ENCODE data around the gene TMEM151B. TPM values are rescaled to one million over a fixed set of nuclear protein-coding genes. Genes with fewer than 3 reads are reported as not detected.

Gene TMEM151B
- total RNA-seq, 2 donors from 2014 or later, result 0.22 to 0.51 TPM

- TF ChIP-seq CTCF (conservative IDR thresholded peaks at IDR 0.05), result no peak
- Histone ChIP-seq H3K4me3 (ENCODE audit: low read length) (no peak overlapping the region), H3K36me3 (ENCODE audit: control insufficient read depth, insufficient read depth, low read length) (peaks cover 13% of the 10 kb centered on the region), H3K4me1 (ENCODE audit: control insufficient read depth, insufficient read depth, low read length) (peaks cover 14% of the 10 kb centered on the region), H3K27me3 (ENCODE audit: control insufficient read depth, insufficient read depth, low read length, poor library complexity, severe bottlenecking) (no peaks in the 10 kb centered on the region), H3K9ac (ENCODE audit: extremely low read depth, low read length, poor library complexity, severe bottlenecking) (no peak overlapping the region), H3K27ac (ENCODE audit: low read depth, low read length) (no peak overlapping the region), H3K9me3 (ENCODE audit: control insufficient read depth, low read length) (no peaks in the 10 kb centered on the region)
- no peak overlapping the region for H3K4me3 Mint-ChIP-seq
- no peaks in the 10 kb centered on the region for H3K27me3 Mint-ChIP-seq (ENCODE audit: insufficient read depth)
- no peak for DNase-seq
- H3K4me1 Mint-ChIP-seq, result peaks cover 28% of the 10 kb centered on the region
- no peaks in the 10 kb centered on the region for H3K9me3 Mint-ChIP-seq
- H3K27ac Mint-ChIP-seq, result no peak overlapping the region
- H3K36me3 Mint-ChIP-seq (ENCODE audit: low read depth), result peaks cover 39% of the 10 kb centered on the region
- 92 to 96% methylated on average over 4 to 7 of the region's 7 CpGs for WGBS, 2 experiments (ENCODE audit: insufficient coverage in 1 of 2, insufficient read length in 1 of 2)
Observed at GRCh38 chr6:44228433-44228832, 41.8 kb upstream of the TMEM151B start.

GRCh38 chr6:44228836-44229235 is 41.4 kb upstream of the TMEM151B start:
- Mint-ChIP-seq H3K27ac (peak overlapping the region; percentile 40), H3K9me3 (no peaks in the 10 kb centered on the region), H3K27me3 (ENCODE audit: insufficient read depth) (no peaks in the 10 kb centered on the region), H3K4me3 (no peak overlapping the region), H3K4me1 (peaks cover 31% of the 10 kb centered on the region), H3K36me3 (ENCODE audit: low read depth) (peaks cover 43% of the 10 kb centered on the region)
- DNase-seq, result no peak
- no peak for TF ChIP-seq CTCF (conservative IDR thresholded peaks at IDR 0.05)
- Histone ChIP-seq H3K27ac (ENCODE audit: low read depth, low read length) (no peak overlapping the region), H3K27me3 (ENCODE audit: control insufficient read depth, insufficient read depth, low read length, poor library complexity, severe bottlenecking) (no peaks in the 10 kb centered on the region), H3K4me3 (ENCODE audit: low read length) (no peak overlapping the region), H3K9ac (ENCODE audit: extremely low read depth, low read length, poor library complexity, severe bottlenecking) (no peak overlapping the region), H3K36me3 (ENCODE audit: control insufficient read depth, insufficient read depth, low read length) (peaks cover 13% of the 10 kb centered on the region), H3K4me1 (ENCODE audit: control insufficient read depth, insufficient read depth, low read length) (peaks cover 14% of the 10 kb centered on the region), H3K9me3 (ENCODE audit: control insufficient read depth, low read length) (no peaks in the 10 kb centered on the region)
- 77 to 82% methylated on average over 4 to 5 of the region's 5 CpGs for WGBS, 2 experiments (ENCODE audit: insufficient coverage in 1 of 2, insufficient read length in 1 of 2)

GRCh38 chr6:44229376-44230033 is 40.7 kb upstream of the TMEM151B start:
- no peaks in the 10 kb centered on the region for H3K9me3 Mint-ChIP-seq
- no peaks in the 10 kb centered on the region for H3K27me3 Mint-ChIP-seq (ENCODE audit: insufficient read depth)
- WGBS, 2 experiments (ENCODE audit: insufficient coverage in 1 of 2, insufficient read length in 1 of 2), result 93 to 98% methylated on average over 10 to 11 of the region's 11 CpGs

More at GRCh38 chr6:44229376-44230033, 40.7 kb upstream of the TMEM151B start:
- Histone ChIP-seq H3K27me3 (ENCODE audit: control insufficient read depth, insufficient read depth, low read length, poor library complexity, severe bottlenecking) (no peaks in the 10 kb centered on the region), H3K4me1 (ENCODE audit: control insufficient read depth, insufficient read depth, low read length) (peaks cover 16% of the 10 kb centered on the region), H3K36me3 (ENCODE audit: control insufficient read depth, insufficient read depth, low read length) (peaks cover 13% of the 10 kb centered on the region), H3K27ac (ENCODE audit: low read depth, low read length) (no peak overlapping the region), H3K9me3 (ENCODE audit: control insufficient read depth, low read length) (no peaks in the 10 kb centered on the region), H3K4me3 (ENCODE audit: low read length) (no peak overlapping the region), H3K9ac (ENCODE audit: extremely low read depth, low read length, poor library complexity, severe bottlenecking) (no peak overlapping the region)
- no peak for TF ChIP-seq CTCF (conservative IDR thresholded peaks at IDR 0.05)
- Mint-ChIP-seq H3K4me3 (no peak overlapping the region), H3K4me1 (peaks cover 34% of the 10 kb centered on the region), H3K27ac (no peak overlapping the region), H3K36me3 (ENCODE audit: low read depth) (peaks cover 45% of the 10 kb centered on the region)
- DNase-seq, result no peak
